Stimulated activated naive B cell treated with anti-CD40 and anti-IgM and Interleukin-4, amounts not matched to agents 10 μg/mL and 1 μg/mL and 100 μg/mL, for 72 hours (primary cell): ENCODE measurements around the gene SOX8.

ENCODE experiments used
- ATAC-seq, 2 donors: fragments of 150-1000 bp; cut with Tn5 transposase; replicated peaks; 2 replicates each; pipeline ENCODE4 v1.10.0; 2021; ENCODE audit warnings: moderate library complexity in 1 of 2
- DNase-seq: peaks from one replicate; pipeline ENCODE4 v3.0.0; 2021
- H3K27ac Mint-ChIP-seq: one replicate; pipeline ENCODE4 v1.8.0; 2022; ENCODE audit warnings: mild to moderate bottlenecking, mixed read lengths
- H3K27me3 Mint-ChIP-seq, 2 donors: one replicate each; pipeline ENCODE4 v1.8.0; 2022; ENCODE audit warnings: mixed read lengths in 2 of 2
- H3K36me3 Mint-ChIP-seq, 2 donors: one replicate each; pipeline ENCODE4 v1.8.0; 2022; ENCODE audit warnings: mixed read lengths in 2 of 2, mild to moderate bottlenecking in 1 of 2
- H3K4me1 Mint-ChIP-seq, 2 donors: one replicate each; pipeline ENCODE4 v1.8.0; 2022; ENCODE audit warnings: mixed read lengths in 2 of 2, mild to moderate bottlenecking in 1 of 2
- H3K4me3 Mint-ChIP-seq, 2 donors: one replicate each; pipeline ENCODE4 v1.8.0; 2022; ENCODE audit warnings: mild to moderate bottlenecking in 2 of 2, mixed read lengths in 2 of 2, moderate library complexity in 1 of 2
- H3K9me3 Mint-ChIP-seq, 2 donors: one replicate each; pipeline ENCODE4 v1.8.0; 2022; ENCODE audit warnings: mixed read lengths in 2 of 2, mild to moderate bottlenecking in 1 of 2

SOX8 gene

DNA sequence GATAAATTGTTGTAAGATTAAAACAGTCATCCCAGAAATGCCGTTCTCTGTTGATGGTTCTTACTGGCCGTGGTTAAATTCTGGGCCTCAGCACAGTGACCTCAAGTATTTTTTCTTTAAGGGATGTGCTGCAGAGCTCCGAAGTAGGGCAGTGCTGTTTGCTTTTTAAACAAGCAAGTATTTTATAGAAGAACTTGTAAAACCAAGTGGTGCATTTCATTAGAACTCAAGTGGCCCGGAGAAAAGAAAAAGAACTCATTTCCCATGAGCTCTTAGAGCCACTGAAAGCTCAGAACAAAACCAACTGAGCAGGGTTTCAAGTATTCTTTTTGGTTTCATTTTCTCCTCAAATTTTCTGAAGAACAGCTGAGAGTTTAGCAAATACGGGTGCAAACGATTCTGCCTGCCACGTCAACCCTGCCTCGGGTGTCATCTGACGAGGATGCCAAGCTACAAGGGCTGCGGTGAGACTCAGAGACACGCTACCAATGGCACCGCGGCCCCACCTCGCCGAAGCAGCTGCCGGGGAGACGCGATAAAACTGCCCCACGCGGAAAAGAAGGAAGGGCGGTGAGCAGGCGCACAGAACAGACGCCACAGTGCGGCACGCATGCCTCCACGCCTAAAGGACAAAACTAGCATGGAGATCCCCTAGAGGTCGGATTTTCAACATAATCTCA is 17.1 kb upstream of the SOX8 start:
- Mint-ChIP-seq H3K27me3 (no peaks in the 10 kb centered on the region), H3K4me1 (peaks cover 7 to 19% of the 10 kb centered on the region in 2 donors), H3K9me3 (peaks cover 0 to 2% of the 10 kb centered on the region in 2 donors), H3K27ac (no peak overlapping the region), H3K4me3 (no peak overlapping the region), H3K36me3 (peaks cover 34 to 36% of the 10 kb centered on the region in 2 donors)
- DNase-seq (no peak), ATAC-seq (no peak)

DNA sequence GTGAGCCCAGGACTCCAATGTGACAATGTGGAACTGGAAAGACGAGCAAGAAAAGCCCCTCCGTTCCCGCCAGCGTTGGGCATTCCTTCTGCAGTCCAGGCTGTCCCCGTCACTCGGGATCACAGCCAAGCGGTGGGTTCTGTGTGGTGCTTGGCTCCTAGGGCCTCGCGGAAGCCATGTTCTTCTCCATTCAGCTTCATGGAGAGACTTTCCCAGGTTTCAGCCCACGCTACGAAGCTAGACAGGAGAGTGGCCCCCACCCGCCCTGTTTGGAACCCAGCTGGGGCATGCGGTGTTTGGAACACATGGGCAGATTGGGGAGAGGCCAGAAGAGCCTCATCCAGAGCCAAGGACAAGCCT is 16.6 kb upstream of the SOX8 start:
- H3K4me1 Mint-ChIP-seq, result peaks cover 7 to 23% of the 10 kb centered on the region in 2 donors
- ATAC-seq (no peak), DNase-seq (no peak)
- peaks cover 0 to 2% of the 10 kb centered on the region in 2 donors for H3K9me3 Mint-ChIP-seq
- no peaks in the 10 kb centered on the region for H3K27me3 Mint-ChIP-seq
- H3K36me3 Mint-ChIP-seq, result peaks cover 31 to 36% of the 10 kb centered on the region in 2 donors
- no peak overlapping the region for H3K4me3 Mint-ChIP-seq
- H3K27ac Mint-ChIP-seq, result no peak overlapping the region

DNA sequence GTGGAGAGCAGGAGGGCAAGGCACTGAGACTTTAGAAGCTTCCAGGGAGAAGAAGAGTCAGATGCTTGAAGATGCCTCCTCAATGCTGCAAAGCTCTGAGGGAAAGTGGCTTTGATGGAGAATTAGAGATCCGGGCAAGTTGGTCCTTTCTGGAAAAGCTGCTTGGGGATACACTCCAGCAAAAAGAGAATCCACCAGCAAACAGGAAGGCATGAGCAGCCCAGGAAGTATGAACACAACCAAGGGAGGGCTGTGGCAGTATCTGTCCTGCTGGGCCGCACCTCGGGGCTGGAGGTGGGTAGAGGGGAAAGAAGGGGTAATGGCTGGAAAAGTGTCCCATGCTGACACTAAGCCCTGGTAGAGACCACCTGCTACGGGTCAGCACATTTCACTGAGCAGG is 16.1 kb upstream of the SOX8 start:
- H3K36me3 Mint-ChIP-seq, result peaks cover 31 to 36% of the 10 kb centered on the region in 2 donors
- no peak overlapping the region for H3K27ac Mint-ChIP-seq
- peaks cover 7 to 23% of the 10 kb centered on the region in 2 donors for H3K4me1 Mint-ChIP-seq
- H3K4me3 Mint-ChIP-seq, result no peak overlapping the region
- peaks cover 0 to 2% of the 10 kb centered on the region in 2 donors for H3K9me3 Mint-ChIP-seq
- H3K27me3 Mint-ChIP-seq, result no peaks in the 10 kb centered on the region
- DNase-seq (no peak), ATAC-seq (no peak)

DNA sequence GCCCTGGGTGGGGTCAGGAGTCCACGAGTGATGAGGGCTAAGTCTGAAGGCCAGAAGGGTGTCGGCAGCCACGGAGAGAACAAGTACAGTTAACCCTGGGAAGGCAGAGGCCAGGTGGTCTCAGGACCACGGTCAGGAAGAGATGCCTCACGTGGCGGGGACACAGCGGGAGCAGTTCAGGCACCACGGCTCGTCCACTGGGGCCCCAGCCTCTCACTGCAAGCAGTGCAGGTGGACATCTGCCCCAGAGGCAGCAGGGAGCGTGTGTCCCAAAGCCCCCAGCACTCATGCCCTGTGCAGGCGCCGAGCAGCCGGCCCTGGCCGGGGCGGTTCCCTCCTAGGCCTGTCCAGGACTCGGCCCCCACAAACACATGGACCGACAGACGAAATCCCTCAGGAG is 15.5 kb upstream of the SOX8 start:
- no peaks in the 10 kb centered on the region for H3K27me3 Mint-ChIP-seq
- DNase-seq, result no peak
- no peak for ATAC-seq
- peak overlapping the region; percentile 2 for H3K27ac Mint-ChIP-seq
- peaks cover 7 to 23% of the 10 kb centered on the region in 2 donors for H3K4me1 Mint-ChIP-seq
- H3K36me3 Mint-ChIP-seq, result peaks cover 31 to 36% of the 10 kb centered on the region in 2 donors
- H3K4me3 Mint-ChIP-seq, result no peak overlapping the region
- H3K9me3 Mint-ChIP-seq, result peaks cover 0 to 2% of the 10 kb centered on the region in 2 donors

DNA sequence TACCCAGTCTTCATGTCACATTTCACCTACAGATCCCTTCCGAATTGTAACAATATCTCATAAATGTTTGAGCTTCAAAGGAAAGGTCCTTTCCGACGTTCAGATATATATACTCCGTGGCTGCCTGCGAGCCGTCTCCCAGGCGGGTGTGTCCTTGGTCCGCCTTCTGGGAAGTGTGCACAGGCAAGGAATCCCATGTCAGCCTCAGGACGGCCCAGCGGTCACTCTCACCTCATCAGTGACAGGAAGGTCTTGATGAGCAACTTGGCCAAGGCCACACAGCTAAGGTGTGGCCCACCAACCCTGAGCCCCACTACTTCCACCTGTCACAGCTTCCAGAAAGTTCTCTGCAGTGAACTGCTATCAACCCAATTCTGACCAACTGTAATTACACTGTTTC is 15.1 kb upstream of the SOX8 start:
- DNase-seq, result no peak
- Mint-ChIP-seq H3K4me3 (no peak overlapping the region), H3K4me1 (peaks cover 7 to 23% of the 10 kb centered on the region in 2 donors), H3K36me3 (peaks cover 31 to 36% of the 10 kb centered on the region in 2 donors), H3K27ac (no peak overlapping the region), H3K9me3 (peaks cover 2% of the 10 kb centered on the region in 2 donors), H3K27me3 (no peaks in the 10 kb centered on the region)
- ATAC-seq, result no peak

DNA sequence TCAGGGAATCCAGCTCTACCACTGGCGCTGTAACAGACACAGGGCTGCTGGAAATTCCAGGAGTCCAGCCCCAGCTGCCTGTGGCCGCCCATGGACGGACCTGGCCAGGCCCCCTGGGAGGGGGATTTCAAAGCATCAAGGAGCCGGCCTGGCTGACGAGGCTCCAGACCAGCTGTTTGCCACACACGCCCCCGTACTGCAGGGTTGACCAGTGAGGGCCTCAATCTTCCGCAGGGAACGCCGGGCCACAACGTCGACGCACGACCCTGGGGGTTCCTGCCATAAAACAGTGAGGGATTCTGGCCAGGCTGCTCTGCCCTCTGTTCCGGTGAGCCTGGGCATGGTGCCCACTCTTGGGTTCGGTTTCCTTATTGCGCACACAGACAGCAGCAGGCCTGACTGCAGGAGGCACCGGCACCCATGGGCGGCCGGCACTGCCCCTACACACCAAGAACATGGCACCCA is 14.5 kb upstream of the SOX8 start:
- DNase-seq, result no peak
- Mint-ChIP-seq H3K4me3 (no peak overlapping the region), H3K27me3 (no peaks in the 10 kb centered on the region), H3K36me3 (peaks cover 31 to 36% of the 10 kb centered on the region in 2 donors), H3K9me3 (peaks cover 3 to 7% of the 10 kb centered on the region in 2 donors), H3K27ac (no peak overlapping the region), H3K4me1 (peaks cover 7 to 23% of the 10 kb centered on the region in 2 donors)
- ATAC-seq, result no peak

DNA sequence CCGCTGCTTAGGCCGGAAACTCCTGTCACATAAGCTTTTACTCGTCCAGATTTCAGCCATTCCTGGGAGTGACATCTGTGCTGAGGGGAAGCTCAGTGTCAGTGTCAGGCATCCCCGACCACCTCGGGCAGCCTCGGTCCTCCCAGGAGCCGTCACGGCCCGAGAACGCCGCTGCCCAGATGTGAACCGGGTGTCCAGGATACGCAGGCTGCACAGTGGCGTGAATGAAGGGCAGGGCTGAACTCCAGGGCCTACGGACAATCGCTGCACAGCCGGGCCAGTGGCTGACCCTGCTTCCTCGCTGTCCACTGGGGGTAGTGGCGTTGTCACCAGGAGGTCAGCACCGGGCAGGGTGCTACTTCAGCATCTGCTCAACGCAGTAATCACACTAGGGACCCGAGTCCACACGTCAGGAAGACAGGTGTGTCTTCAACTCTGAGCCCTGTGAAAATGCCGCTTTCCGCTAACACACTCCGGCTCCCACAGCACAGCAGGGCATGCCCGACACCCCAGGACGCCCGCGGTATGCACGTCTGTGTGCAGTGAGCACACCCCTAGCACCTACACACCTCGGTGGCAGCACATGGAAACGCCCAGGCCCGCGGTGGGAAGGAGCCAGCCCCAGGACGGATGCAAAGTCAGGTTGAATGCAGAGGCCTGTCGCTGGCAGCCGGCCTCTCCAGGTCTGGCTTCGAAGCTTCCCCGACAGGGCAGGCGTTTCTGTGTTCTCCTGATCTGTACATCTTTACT is 13.8 kb upstream of the SOX8 start:
- H3K27ac Mint-ChIP-seq, result no peak overlapping the region
- H3K36me3 Mint-ChIP-seq, result peaks cover 31 to 36% of the 10 kb centered on the region in 2 donors
- no peak for ATAC-seq

DNA sequence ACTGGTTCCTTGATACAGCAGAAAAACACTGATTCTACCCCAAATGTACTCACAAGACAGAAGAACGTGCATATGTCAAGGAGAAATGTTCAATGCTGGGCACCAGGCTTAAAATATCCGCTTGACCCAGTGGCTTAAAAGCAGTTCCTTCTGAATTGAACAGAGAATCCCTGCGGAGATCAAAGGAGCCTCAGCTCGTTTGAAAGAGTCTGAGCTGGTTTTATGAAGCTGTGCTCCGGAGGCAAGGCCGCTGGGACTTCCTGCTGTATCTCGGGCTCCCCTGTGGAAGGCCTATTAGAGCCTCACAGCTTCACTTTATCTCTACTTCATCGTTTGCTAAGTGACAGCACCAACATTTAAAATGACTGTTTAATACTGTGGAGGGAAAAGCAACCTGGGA is 12.9 kb upstream of the SOX8 start:
- Mint-ChIP-seq H3K27me3 (no peaks in the 10 kb centered on the region), H3K4me3 (peak overlapping the region; percentile 46 to 48), H3K4me1 (peaks cover 2 to 19% of the 10 kb centered on the region in 2 donors), H3K27ac (peak overlapping the region; percentile 56), H3K9me3 (peaks cover 3 to 7% of the 10 kb centered on the region in 2 donors), H3K36me3 (peaks cover 28 to 31% of the 10 kb centered on the region in 2 donors)
- ATAC-seq (no peak), DNase-seq (no peak)

More for the DNA sequence above, 13.8 kb upstream of the SOX8 start:
- Mint-ChIP-seq H3K4me3 (no peak overlapping the region), H3K4me1 (peaks cover 7 to 23% of the 10 kb centered on the region in 2 donors), H3K27me3 (no peaks in the 10 kb centered on the region), H3K9me3 (peaks cover 3 to 7% of the 10 kb centered on the region in 2 donors)
- DNase-seq, result no peak

DNA sequence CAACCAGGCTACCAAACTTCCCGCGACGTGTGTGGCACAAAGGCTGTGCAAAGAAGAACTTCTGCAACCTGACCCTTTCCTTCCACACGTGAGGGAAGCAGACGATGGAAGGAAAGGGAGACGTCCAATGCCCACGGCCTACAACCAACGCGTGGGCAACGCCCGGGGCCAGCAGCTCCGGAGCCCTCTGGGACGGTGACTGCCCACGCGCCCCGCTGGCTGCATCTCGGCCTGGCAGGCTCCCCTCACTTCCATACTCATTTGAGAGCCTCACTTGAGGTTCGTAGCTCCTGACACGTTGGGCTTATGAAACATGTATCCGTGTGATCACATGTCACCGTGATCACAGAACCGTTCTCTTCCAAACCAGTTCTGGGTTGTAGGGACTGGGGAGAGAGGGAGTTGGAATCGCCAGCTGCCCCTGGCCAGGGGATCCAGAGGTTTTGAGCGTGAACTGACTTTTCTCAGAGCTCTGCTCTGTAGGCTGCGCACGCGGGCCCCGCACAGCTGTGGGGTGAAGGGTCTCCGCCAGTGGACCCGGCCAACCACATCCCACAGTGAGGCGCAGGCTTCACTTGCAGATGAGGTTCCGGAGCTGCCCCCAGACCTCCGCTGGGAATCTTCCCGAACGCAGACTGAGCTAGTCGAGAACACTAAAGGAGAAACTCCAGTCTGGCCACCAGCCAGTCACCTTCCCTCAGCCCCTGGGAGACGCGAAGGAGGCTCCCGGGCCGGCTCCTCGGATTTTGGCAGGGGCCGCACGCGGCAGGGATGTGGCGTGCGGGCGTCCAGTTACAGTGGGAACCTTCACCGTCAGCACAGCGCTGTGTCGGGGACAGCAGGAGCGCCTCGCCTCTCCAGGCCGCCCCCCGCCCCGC is 11.8 kb upstream of the SOX8 start:
- Mint-ChIP-seq H3K27ac (peak overlapping the region; percentile 65), H3K9me3 (peaks cover 3 to 7% of the 10 kb centered on the region in 2 donors), H3K4me1 (peaks cover 2 to 17% of the 10 kb centered on the region in 2 donors), H3K4me3 (peak overlapping the region; percentile 74 to 87), H3K27me3 (peaks cover 0 to under 1% of the 10 kb centered on the region in 2 donors), H3K36me3 (peaks cover 26 to 27% of the 10 kb centered on the region in 2 donors)
- ATAC-seq (peak; percentile 19 to 24), DNase-seq (no peak)

DNA sequence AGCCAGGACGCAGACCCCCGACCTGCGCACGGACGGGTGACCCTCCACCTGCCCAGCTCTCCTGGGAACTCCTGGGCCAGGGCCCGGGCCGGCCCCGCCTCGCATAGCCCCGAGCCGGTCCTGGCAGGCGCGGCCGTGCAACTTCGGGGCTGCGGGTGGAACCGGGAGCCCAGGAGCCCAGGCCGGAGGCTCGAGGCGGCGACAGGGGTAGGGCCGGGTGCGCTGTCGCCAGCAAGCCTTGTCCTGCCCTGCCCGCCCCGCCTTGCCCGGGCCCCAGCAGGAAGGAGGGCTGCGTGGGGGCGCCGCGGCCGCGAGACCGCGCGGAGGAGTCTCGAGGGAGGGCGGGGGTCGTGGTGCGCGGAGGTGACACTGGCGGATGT is 11.2 kb upstream of the SOX8 start:
- Mint-ChIP-seq H3K4me1 (peaks cover 2 to 17% of the 10 kb centered on the region in 2 donors), H3K36me3 (peaks cover 19 to 21% of the 10 kb centered on the region in 2 donors), H3K4me3 (peak overlapping the region; percentile 74 to 87), H3K27me3 (peaks cover 0 to 4% of the 10 kb centered on the region in 2 donors), H3K9me3 (peaks cover 1 to 7% of the 10 kb centered on the region in 2 donors), H3K27ac (peak overlapping the region; percentile 37)
- no peak for DNase-seq
- peak; percentile 58 to 61 for ATAC-seq

DNA sequence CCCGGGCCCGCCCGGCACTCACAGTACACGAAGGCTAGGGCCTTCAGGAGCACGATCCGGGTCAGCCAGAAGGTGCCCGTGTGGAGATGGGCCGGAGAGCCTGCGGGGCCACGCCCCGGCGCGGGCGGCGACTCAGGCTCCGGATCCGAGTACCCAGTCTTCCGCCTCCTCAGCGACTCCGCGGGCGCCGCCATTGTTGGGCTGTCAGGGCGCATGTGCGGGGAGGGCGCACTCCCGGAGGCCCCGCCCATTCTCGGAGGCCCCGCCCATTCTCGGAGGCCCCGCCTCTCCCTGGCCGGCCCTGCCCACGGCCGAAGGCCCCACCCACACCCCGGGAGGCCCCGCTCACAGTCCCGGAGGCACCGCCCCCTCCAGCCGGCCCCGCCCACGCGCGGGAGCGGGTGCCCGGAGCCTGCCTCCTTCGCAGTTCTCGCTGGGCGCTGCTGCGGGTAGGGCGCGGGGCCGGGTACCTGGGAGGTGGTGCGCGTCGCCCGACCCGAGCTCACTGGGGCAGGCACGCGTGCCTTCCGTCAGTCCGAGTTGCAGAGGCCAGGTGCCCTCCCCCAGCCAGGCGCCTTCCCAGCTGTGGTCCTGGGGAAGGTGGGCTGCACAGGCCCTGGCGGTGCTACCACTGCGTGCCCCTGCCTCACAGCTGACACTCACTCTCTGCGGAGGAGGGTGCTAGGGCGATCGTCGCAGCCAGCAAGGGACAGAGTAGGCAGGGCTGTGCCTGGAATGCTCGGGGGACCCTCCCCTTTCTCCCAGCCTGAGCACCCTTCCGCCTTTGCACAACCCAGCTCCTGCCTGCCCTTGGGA is 10.6 kb upstream of the SOX8 start, which contains the start of gene LMF1:
Gene LMF1, minus strand, starts transcription at position 219 of the 816 bp plus-strand sequence. Its CDS starts 4 bp downstream, at position 215.
- peak within 1 kb of the TSS; percentile 65 for H3K27ac Mint-ChIP-seq
- H3K4me3 Mint-ChIP-seq, result peak within 1 kb of the TSS; percentile 74 to 87
- peaks cover 3 to 7% of the 10 kb centered on the region in 2 donors for H3K9me3 Mint-ChIP-seq
- H3K36me3 Mint-ChIP-seq, result peaks cover 13 to 15% of the 10 kb centered on the region in 2 donors
- peaks cover 0 to 17% of the 10 kb centered on the region in 2 donors for H3K4me1 Mint-ChIP-seq
- DNase-seq, result peak; percentile 95
- ATAC-seq, result peak; percentile 88 to 90
- peaks cover 4 to 9% of the 10 kb centered on the region in 2 donors for H3K27me3 Mint-ChIP-seq

DNA sequence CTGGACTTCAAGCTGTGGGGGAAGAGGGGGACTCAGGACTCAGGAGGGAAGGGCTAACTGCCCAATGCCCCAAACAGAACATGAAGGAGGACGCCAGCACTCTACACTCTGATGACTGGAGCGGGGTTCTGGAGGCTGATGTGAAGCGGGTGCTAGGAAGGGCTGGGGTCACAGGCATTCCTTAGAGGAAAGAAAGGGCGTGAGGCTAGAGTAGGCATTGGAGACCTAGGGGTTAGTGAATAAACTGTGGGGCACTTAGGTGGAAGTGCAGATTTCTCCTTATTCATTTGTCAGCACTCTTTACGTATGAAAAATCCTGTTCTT is 10.0 kb upstream of the SOX8 start:
- ATAC-seq (no peak), DNase-seq (no peak)
- Mint-ChIP-seq H3K9me3 (peaks cover 3 to 7% of the 10 kb centered on the region in 2 donors), H3K36me3 (peaks cover 9 to 10% of the 10 kb centered on the region in 2 donors), H3K27ac (no peak overlapping the region), H3K4me3 (peak overlapping the region; percentile 50 to 55), H3K4me1 (peaks cover 0 to 17% of the 10 kb centered on the region in 2 donors), H3K27me3 (peaks cover 4 to 15% of the 10 kb centered on the region in 2 donors)

DNA sequence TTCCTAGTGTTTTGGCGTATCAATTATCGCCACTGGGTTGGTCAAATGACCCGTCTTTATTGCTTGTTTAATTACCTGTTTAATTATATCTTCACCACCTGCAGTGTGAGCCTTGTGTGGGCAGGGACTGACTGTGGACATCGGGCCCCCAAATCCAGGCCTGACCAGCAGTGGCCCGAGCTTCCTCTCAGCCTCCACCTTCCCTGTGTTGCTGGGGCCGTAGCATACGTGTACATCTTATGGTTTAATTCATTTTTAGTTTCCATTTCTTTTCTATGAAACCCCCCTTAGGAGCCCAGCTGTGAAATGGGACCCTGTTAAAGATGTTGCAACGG is 9.6 kb upstream of the SOX8 start:
- Mint-ChIP-seq H3K4me1 (peaks cover 0 to 17% of the 10 kb centered on the region in 2 donors), H3K27ac (peak overlapping the region; percentile 37), H3K27me3 (peaks cover 4 to 19% of the 10 kb centered on the region in 2 donors), H3K36me3 (peaks cover 6 to 8% of the 10 kb centered on the region in 2 donors), H3K9me3 (peaks cover 3 to 7% of the 10 kb centered on the region in 2 donors), H3K4me3 (no peak overlapping the region)
- ATAC-seq (no peak), DNase-seq (no peak)
